Transverse colon (tissue), 3 donors: ENCODE results near the gene GLIPR1.

Experiments
- POLR2A ChIP-seq: fragments of 450-650 bp; IDR thresholded peaks from one replicate; pipeline ENCODE4 v1.6.1; 2016; ENCODE audit warnings: antibody characterized with exemption, mild to moderate bottlenecking, moderate library complexity
- POLR2AphosphoS5 ChIP-seq, 3 donors: sonication (generic); formaldehyde crosslinking; IDR thresholded peaks; one replicate each; pipeline ENCODE4 v1.6.1; 2016; ENCODE audit warnings: antibody characterized with exemption in 3 of 3

GRCh38 chr12:75444429-75445136 is 36.0 kb upstream of the GLIPR1 start:
- TF ChIP-seq POLR2AphosphoS5 (IDR thresholded peaks at IDR 0.05) = no peak
- TF ChIP-seq POLR2A = no peak
